Measurements from ENCODE around the gene MICAL3. TPM values are rescaled to one million over a fixed set of nuclear protein-coding genes. Genes with fewer than 3 reads are reported as not detected.

MICAL3 gene
- total and polyA plus RNA-seq, 9 of the 15 experiments (the other 6 are each of a cell fraction or from before 2014, with no cell fraction given): 0.53 to 32.1 (median 12.3) TPM

DNA sequence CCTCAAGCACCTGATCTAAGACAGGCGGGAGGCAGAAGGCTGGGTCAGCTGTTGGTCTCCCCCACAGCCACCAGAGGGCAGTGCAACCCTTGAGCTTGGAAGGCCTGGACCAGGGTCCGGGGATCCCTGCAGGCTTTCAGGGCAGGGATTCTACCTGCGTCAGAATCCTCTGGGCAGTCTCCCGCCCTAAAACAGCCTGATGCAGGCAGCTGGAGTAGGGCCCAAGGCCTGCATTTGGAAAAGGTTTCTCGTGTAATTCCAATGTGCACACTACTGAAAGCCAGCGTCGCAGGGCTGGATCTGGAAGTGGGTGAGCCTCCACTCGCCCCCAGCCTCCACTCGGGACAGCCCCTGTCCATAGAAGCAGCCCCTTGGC lies 281.8 kb downstream of the MICAL3 start:
- Histone ChIP-seq H2AFZ (ENCODE audit: low read depth, low read length) (no peak overlapping the region), H3K27ac (ENCODE audit: extremely low read depth, low read depth, low read length) (no peak overlapping the region), H3K9ac (ENCODE audit: insufficient read depth in 1 of 2, low read depth in 2 of 2, low read length in 2 of 2) (peak overlapping the region in 1 of 2 experiments; percentile 15; a peak in 1 of 4 replicates), H3K36me3 (ENCODE audit: control insufficient read depth, insufficient read depth, low read length) (peaks cover 41% of the 10 kb centered on the region; the same call in 2 of the 3 replicates), H3K4me2 (ENCODE audit: insufficient read depth, low read length) (no peak overlapping the region), H3K4me3 (no peak overlapping the region), H4K20me1 (replicated peaks; ENCODE audit: control insufficient read depth, insufficient read depth, low read length) (peaks cover 8% of the 10 kb centered on the region; the same call in 1 of the 2 replicates), H3K4me1 (replicated peaks in 1 of 2; ENCODE audit: control insufficient read depth in 2 of 2, insufficient read depth in 2 of 2, low read length in 2 of 2) (peaks cover 0 to 18% of the 10 kb centered on the region in 2 experiments; a peak in 2 of 5 replicates), H3K27me3 (ENCODE audit: control insufficient read depth in 2 of 2, insufficient read depth in 2 of 2, low read length in 2 of 2) (no peaks in the 10 kb centered on the region), H3K9me1 (ENCODE audit: control insufficient read depth, insufficient read depth, low read length) (peaks cover 9% of the 10 kb centered on the region), H3K9me3 (replicated peaks; ENCODE audit: control insufficient read depth, insufficient read depth, low read depth, low read length) (no peaks in the 10 kb centered on the region), H3K79me2 (ENCODE audit: control insufficient read depth, insufficient read depth, low read length) (peaks cover 2% of the 10 kb centered on the region; the same call in 1 of the 3 replicates)
- POLR2A ChIA-PET: interaction anchor here (0.5 to 1.4 kb wide), 3 partner anchors 31 to 104 kb away, joined by 3 to 6 read pairs (median 5); partner anchors contain the start of gene BCL2L13
- WGBS (ENCODE audit: insufficient coverage, low coverage, missing lambda C conversion rate): 50% methylated on average over 9 of the region's 9 CpGs
- in situ Hi-C loops (cut with MboI): loop anchor here (5.0 kb wide), 1 partner anchor 325 kb away; no protein-coding TSS in a partner anchor
- CTCF ChIA-PET (ENCODE audit: low intra/inter-chr PET ratio): interaction anchor here (1.3 to 3.0 kb wide), 2 partner anchors 43 to 333 kb away, joined by 8 to 23 read pairs; no protein-coding TSS in a partner anchor
- FAIRE-seq: peak; percentile 91
- intact Hi-C loops (cut with micrococcal nuclease): loop anchor here (1.0 to 10.0 kb wide), 5 partner anchors 44 to 334 kb away; no protein-coding TSS in a partner anchor
- DNase-seq (ENCODE audit: extremely low read depth in 1 of 4, low spot score in 3 of 4): peak; percentile 89 to 94 (median 92)
- BruUV-seq (replicated peaks): no TSS peak
- peak; percentile 98 for ATAC-seq
- no peak for TF ChIP-seq SRSF7 (optimal IDR thresholded peaks at IDR 0.05; ENCODE audit: low read depth, low read length)
- TF ChIP-seq, protein P1, sequence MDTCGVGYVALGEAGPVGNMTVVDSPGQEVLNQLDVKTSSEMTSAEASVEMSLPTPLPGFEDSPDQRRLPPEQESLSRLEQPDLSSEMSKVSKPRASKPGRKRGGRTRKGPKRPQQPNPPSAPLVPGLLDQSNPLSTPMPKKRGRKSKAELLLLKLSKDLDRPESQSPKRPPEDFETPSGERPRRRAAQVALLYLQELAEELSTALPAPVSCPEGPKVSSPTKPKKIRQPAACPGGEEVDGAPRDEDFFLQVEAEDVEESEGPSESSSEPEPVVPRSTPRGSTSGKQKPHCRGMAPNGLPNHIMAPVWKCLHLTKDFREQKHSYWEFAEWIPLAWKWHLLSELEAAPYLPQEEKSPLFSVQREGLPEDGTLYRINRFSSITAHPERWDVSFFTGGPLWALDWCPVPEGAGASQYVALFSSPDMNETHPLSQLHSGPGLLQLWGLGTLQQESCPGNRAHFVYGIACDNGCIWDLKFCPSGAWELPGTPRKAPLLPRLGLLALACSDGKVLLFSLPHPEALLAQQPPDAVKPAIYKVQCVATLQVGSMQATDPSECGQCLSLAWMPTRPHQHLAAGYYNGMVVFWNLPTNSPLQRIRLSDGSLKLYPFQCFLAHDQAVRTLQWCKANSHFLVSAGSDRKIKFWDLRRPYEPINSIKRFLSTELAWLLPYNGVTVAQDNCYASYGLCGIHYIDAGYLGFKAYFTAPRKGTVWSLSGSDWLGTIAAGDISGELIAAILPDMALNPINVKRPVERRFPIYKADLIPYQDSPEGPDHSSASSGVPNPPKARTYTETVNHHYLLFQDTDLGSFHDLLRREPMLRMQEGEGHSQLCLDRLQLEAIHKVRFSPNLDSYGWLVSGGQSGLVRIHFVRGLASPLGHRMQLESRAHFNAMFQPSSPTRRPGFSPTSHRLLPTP (IDR thresholded peaks at IDR 0.05; ENCODE audit: borderline replicate concordance, extremely low read depth, insufficient read length): no peak
- TF ChIP-seq, protein P2, sequence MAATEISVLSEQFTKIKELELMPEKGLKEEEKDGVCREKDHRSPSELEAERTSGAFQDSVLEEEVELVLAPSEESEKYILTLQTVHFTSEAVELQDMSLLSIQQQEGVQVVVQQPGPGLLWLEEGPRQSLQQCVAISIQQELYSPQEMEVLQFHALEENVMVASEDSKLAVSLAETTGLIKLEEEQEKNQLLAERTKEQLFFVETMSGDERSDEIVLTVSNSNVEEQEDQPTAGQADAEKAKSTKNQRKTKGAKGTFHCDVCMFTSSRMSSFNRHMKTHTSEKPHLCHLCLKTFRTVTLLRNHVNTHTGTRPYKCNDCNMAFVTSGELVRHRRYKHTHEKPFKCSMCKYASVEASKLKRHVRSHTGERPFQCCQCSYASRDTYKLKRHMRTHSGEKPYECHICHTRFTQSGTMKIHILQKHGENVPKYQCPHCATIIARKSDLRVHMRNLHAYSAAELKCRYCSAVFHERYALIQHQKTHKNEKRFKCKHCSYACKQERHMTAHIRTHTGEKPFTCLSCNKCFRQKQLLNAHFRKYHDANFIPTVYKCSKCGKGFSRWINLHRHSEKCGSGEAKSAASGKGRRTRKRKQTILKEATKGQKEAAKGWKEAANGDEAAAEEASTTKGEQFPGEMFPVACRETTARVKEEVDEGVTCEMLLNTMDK (IDR thresholded peaks at IDR 0.05; ENCODE audit: borderline replicate concordance, insufficient read depth, low read depth, low read length, poor library complexity, severe bottlenecking): peak; percentile 75
- peak; percentile 62 for TF ChIP-seq DACH1 (IDR thresholded peaks at IDR 0.05; ENCODE audit: partially characterized antibody)
- TF ChIP-seq, protein P3, sequence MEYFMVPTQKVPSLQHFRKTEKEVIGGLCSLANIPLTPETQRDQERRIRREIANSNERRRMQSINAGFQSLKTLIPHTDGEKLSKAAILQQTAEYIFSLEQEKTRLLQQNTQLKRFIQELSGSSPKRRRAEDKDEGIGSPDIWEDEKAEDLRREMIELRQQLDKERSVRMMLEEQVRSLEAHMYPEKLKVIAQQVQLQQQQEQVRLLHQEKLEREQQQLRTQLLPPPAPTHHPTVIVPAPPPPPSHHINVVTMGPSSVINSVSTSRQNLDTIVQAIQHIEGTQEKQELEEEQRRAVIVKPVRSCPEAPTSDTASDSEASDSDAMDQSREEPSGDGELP (CRISPR knock-in tag; IDR thresholded peaks at IDR 0.05; ENCODE audit: borderline replicate concordance): peak; percentile 82
- no peak for TF ChIP-seq ILK (tag; IDR thresholded peaks at IDR 0.05; ENCODE audit: borderline replicate concordance, low read depth)
- TF ChIP-seq BRD4 (IDR thresholded peaks at IDR 0.05): no peak
- TF ChIP-seq NR2C1 (IDR thresholded peaks at IDR 0.05): no peak
- no peak for TF ChIP-seq NR2C1 (tag; IDR thresholded peaks at IDR 0.05)
- TF ChIP-seq ARID2 (IDR thresholded peaks at IDR 0.05): 0 out of 2 replicates have a peak, but pooled peaks have one; percentile 70
- 0 out of 2 replicates have a peak, but pooled peaks have one; percentile 16 for TF ChIP-seq HDGF (IDR thresholded peaks at IDR 0.05)
- TF ChIP-seq SNRNP70 (optimal IDR thresholded peaks at IDR 0.05; ENCODE audit: low read depth, low read length): no peak
- TF ChIP-seq NR4A1 (CRISPR knock-in tag; IDR thresholded peaks at IDR 0.05): no peak
- TF ChIP-seq NR4A1 (tag; IDR thresholded peaks at IDR 0.05): no peak

All from K562 (cell line).